Endothelial cell of umbilical vein (primary cell): ENCODE results near the gene ACBD7.

Experiments
- CTCF ChIP-seq, 2 donors: IDR thresholded peaks; 1 replicate in 1 of 2; 2 replicates in 1 of 2; pipeline ENCODE4 v1.5.1; 2011; ENCODE audit warnings: low read length in 2 of 2, mild to moderate bottlenecking in 2 of 2, moderate library complexity in 2 of 2, control low read depth in 1 of 2, inconsistent platforms in 1 of 2, low read depth in 1 of 2; ENCODE audit not compliant: insufficient read depth in 1 of 2; ENCODE audit errors: extremely low read depth in 1 of 2
- FOS ChIP-seq: IDR thresholded peaks from 2 replicates; pipeline ENCODE4 v1.6.1; 2011; ENCODE audit warnings: mild to moderate bottlenecking, low read length, moderate library complexity, borderline replicate concordance; ENCODE audit not compliant: insufficient read depth
- POLR2A ChIP-seq: IDR thresholded peaks from 2 replicates; pipeline ENCODE4 v1.6.1; 2012; ENCODE audit warnings: low read depth, mild to moderate bottlenecking, control low read depth, low read length

DNA sequence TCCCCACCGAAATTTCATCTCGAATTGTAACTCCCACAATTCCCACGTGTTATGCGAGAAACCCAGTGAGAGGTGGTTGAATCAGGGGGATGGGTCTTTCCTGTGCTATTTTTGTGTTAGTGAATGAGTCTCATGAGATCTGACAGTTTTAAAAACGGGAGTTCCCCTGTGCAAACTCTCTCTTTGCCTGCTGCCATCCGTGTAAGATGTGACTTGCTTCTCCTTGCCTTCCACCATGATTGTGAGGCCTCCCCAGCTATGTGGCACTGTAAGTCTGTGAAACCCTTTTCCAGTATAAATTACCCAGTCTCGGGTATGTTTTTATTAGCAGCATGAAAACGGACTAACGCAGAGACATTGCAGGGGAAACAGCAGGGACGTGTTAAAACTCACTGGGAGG, 50.2 kb downstream of the ACBD7 start:
- TF ChIP-seq FOS (no peak), CTCF (IDR thresholded peaks at IDR 0.05; ENCODE audit: extremely low read depth in 1 of 2, insufficient read depth in 1 of 2, low read depth in 1 of 2, low read length in 2 of 2) (no peak), POLR2A (no peak)
